ENCODE measurements around the gene TMEM131L.

GRCh38 chr4:153618833-153619232 is 152.7 kb downstream of the TMEM131L start:
- TF ChIP-seq ZNF274 (IDR thresholded peaks at IDR 0.05; ENCODE audit: low read depth, low read length) = no peak
- TF ChIP-seq CTCF (IDR thresholded peaks at IDR 0.05 in 2 of 3, conservative IDR thresholded peaks at IDR 0.05 in 1 of 3; ENCODE audit: borderline replicate concordance in 1 of 3, insufficient read depth in 1 of 3, low read depth in 2 of 3, low read length in 2 of 3) = no peak
- no peak for TF ChIP-seq TCF7L2 (IDR thresholded peaks at IDR 0.05; ENCODE audit: borderline replicate concordance, extremely low read depth, insufficient read depth, insufficient read length)
- no peak for TF ChIP-seq POLR2A (IDR thresholded peaks at IDR 0.05; ENCODE audit: borderline replicate concordance, extremely low read depth, insufficient read depth, insufficient read length)
- no peak for TF ChIP-seq ZBTB33 (IDR thresholded peaks at IDR 0.05; ENCODE audit: extremely low read depth, insufficient replicate concordance, low read length)
- no peak for TF ChIP-seq EZH2 (IDR thresholded peaks at IDR 0.05)
- no peak for TF ChIP-seq JUND (IDR thresholded peaks at IDR 0.05)
- TF ChIP-seq MAX (IDR thresholded peaks at IDR 0.05) = no peak
- TF ChIP-seq YY1 (IDR thresholded peaks at IDR 0.05; ENCODE audit: extremely low read depth, insufficient replicate concordance, low read depth, low read length) = no peak
- no peak for TF ChIP-seq POLR2AphosphoS5 (IDR thresholded peaks at IDR 0.05; ENCODE audit: low read depth, low read length)
- no peak for TF ChIP-seq EGR1 (IDR thresholded peaks at IDR 0.05; ENCODE audit: low read depth)
- TF ChIP-seq EZH2phosphoT487 (IDR thresholded peaks at IDR 0.05; ENCODE audit: borderline replicate concordance) = no peak
- TF ChIP-seq ATF3 (IDR thresholded peaks at IDR 0.05) = no peak
